Measurements from ENCODE around the gene STXBP6. TPM values are rescaled to one million over a fixed set of nuclear protein-coding genes. Genes with fewer than 3 reads are reported as not detected.

The STXBP6 gene
- total RNA-seq, 1 donor from 2014 or later, result 11.0 TPM

GRCh38 chr14:25052921-25053320 lies 3.0 kb upstream of the STXBP6 start:
- H3K79me2 ChIP-seq (ENCODE audit: low read depth), result no peaks in the 10 kb centered on the region
- no peak overlapping the region for H3K27ac ChIP-seq
- H3F3A ChIP-seq (ENCODE audit: low read depth), result no peaks in the 10 kb centered on the region
- DNase-seq (ENCODE audit: low spot score), result no peak
- H3K4me2 ChIP-seq, result no peak overlapping the region
- peaks cover 5% of the 10 kb centered on the region for H3K4me1 ChIP-seq
- H3K9me3 Mint-ChIP-seq, result no peaks in the 10 kb centered on the region
- peaks cover 10% of the 10 kb centered on the region for H3K4me1 Mint-ChIP-seq
- H3K27ac Mint-ChIP-seq, result no peak overlapping the region
- no peaks in the 10 kb centered on the region for H4K20me1 ChIP-seq (ENCODE audit: low read depth)
- no peaks in the 10 kb centered on the region for H3K36me3 Mint-ChIP-seq
- H3K27me3 Mint-ChIP-seq (ENCODE audit: insufficient read depth, low read depth), result peaks cover 15% of the 10 kb centered on the region
- no peaks in the 10 kb centered on the region for H3K9me3 ChIP-seq (ENCODE audit: low read depth)
- no peak overlapping the region for H3K4me3 ChIP-seq
- no peak overlapping the region for H2AFZ ChIP-seq (replicated peaks)
- H3K4me3 Mint-ChIP-seq, result no peak overlapping the region
- no peak overlapping the region for H3K9ac ChIP-seq
- TF ChIP-seq EZH2 (IDR thresholded peaks at IDR 0.05) (no peak), EZH2phosphoT487 (IDR thresholded peaks at IDR 0.05) (no peak), CTCF (IDR thresholded peaks at IDR 0.05) (no peak)
- H3K36me3 ChIP-seq, result no peaks in the 10 kb centered on the region
- peaks cover 55% of the 10 kb centered on the region for H3K27me3 ChIP-seq

GRCh38 chr14:25052385-25052784 lies 2.4 kb upstream of the STXBP6 start:
- Mint-ChIP-seq H3K4me3 (no peak overlapping the region), H3K36me3 (no peaks in the 10 kb centered on the region), H3K27me3 (ENCODE audit: insufficient read depth, low read depth) (peaks cover 15% of the 10 kb centered on the region), H3K27ac (no peak overlapping the region), H3K4me1 (peaks cover 10% of the 10 kb centered on the region), H3K9me3 (no peaks in the 10 kb centered on the region)
- Histone ChIP-seq H3K4me3 (no peak overlapping the region), H2AFZ (replicated peaks) (no peak overlapping the region), H3K27ac (no peak overlapping the region), H3K4me2 (no peak overlapping the region), H3K9ac (no peak overlapping the region), H3K9me3 (ENCODE audit: low read depth) (no peaks in the 10 kb centered on the region), H3K27me3 (peaks cover 60% of the 10 kb centered on the region), H3K36me3 (no peaks in the 10 kb centered on the region), H3K79me2 (ENCODE audit: low read depth) (no peaks in the 10 kb centered on the region), H3F3A (ENCODE audit: low read depth) (no peaks in the 10 kb centered on the region), H4K20me1 (ENCODE audit: low read depth) (no peaks in the 10 kb centered on the region), H3K4me1 (peaks cover 5% of the 10 kb centered on the region)
- DNase-seq (ENCODE audit: low spot score), result no peak
- no peak for TF ChIP-seq CTCF (IDR thresholded peaks at IDR 0.05)
- no peak for TF ChIP-seq EZH2 (IDR thresholded peaks at IDR 0.05)
- TF ChIP-seq EZH2phosphoT487 (IDR thresholded peaks at IDR 0.05), result no peak

GRCh38 chr14:25050269-25051150 lies 563 bp upstream of the STXBP6 start:
- Histone ChIP-seq H4K20me1 (ENCODE audit: low read depth) (no peaks in the 10 kb centered on the region), H3K36me3 (no peaks in the 10 kb centered on the region), H3K4me3 (peak overlapping the region; percentile 71), H3K9me3 (ENCODE audit: low read depth) (no peaks in the 10 kb centered on the region), H3K9ac (no peak overlapping the region), H3K4me1 (peaks cover 5% of the 10 kb centered on the region), H3K27ac (no peak overlapping the region), H3F3A (ENCODE audit: low read depth) (no peaks in the 10 kb centered on the region), H3K79me2 (ENCODE audit: low read depth) (no peaks in the 10 kb centered on the region), H3K4me2 (peak overlapping the region; percentile 93), H3K27me3 (peaks cover 70% of the 10 kb centered on the region), H2AFZ (replicated peaks) (peak overlapping the region; percentile 94)
- peaks cover 15% of the 10 kb centered on the region for H3K27me3 Mint-ChIP-seq (ENCODE audit: insufficient read depth, low read depth)
- no peaks in the 10 kb centered on the region for H3K9me3 Mint-ChIP-seq
- peak overlapping the region; percentile 3 for H3K27ac Mint-ChIP-seq
- H3K4me3 Mint-ChIP-seq, result peak overlapping the region; percentile 92
- peak; percentile 57 for DNase-seq (ENCODE audit: low spot score)
- H3K36me3 Mint-ChIP-seq, result no peaks in the 10 kb centered on the region
- no peak for TF ChIP-seq EZH2phosphoT487 (IDR thresholded peaks at IDR 0.05)
- no peak for TF ChIP-seq CTCF (IDR thresholded peaks at IDR 0.05)
- peak; percentile 8 for TF ChIP-seq EZH2 (IDR thresholded peaks at IDR 0.05)
- peaks cover 10% of the 10 kb centered on the region for H3K4me1 Mint-ChIP-seq

Data from neural progenitor cell (in vitro differentiated cells).